ENCODE data around the gene YARS2.
"Not testable (repeated sequence)": the region's sequence is repeated elsewhere in the genome, so short reads cannot be mapped to it uniquely, and the experiment has no call there.

YARS2 gene

DNA sequence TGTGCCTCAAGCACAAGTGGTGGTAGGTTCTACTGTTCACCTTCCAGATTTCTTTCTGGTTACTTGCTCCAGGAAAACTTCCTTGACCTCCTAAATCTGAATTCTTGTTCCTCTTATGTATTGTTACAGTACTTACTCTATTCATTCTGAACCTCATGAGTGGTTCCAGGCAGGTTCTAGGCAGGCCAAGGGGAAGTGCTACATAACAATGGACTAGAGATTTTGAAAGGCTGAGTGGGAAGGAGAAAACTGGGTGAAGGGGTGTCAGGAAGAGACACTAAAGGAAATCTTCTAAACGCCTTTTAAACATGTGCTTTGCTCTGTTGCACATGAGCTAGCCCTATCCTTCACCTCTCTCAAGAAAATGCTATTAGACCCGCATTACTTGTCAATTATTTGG lies 1.6 kb downstream of the YARS2 start:
- H3K27ac ChIP-seq (ENCODE audit: low read length) = no peak overlapping the region
- H3K9me3 ChIP-seq (ENCODE audit: control insufficient read depth, insufficient read depth, low read length) = no peaks in the 10 kb centered on the region
- DNase-seq (ENCODE audit: low read depth, low spot score) = no peak
- no CpG with 5 or more reads among the region's 2 CpGs for WGBS (ENCODE audit: insufficient coverage, insufficient read length)
- H3K27me3 ChIP-seq (ENCODE audit: control insufficient read depth, insufficient read depth, low read length) = no peaks in the 10 kb centered on the region
- H3K4me3 ChIP-seq (ENCODE audit: low read length) = no peak overlapping the region; the same call in 1 of the 2 replicates
- H3K36me3 ChIP-seq (ENCODE audit: control insufficient read depth, insufficient read depth, low read length) = peaks cover 7% of the 10 kb centered on the region; the same call in 1 of the 2 replicates
- H3K4me1 ChIP-seq (ENCODE audit: control insufficient read depth, insufficient read depth, low read length) = no peaks in the 10 kb centered on the region

GRCh38 chr12:32753605-32754004 lies 2.1 kb downstream of the YARS2 start:
- H3K27me3 ChIP-seq (ENCODE audit: control insufficient read depth, insufficient read depth, low read length) = no peaks in the 10 kb centered on the region
- no peak overlapping the region for H3K27ac ChIP-seq (ENCODE audit: low read length)
- no peaks in the 10 kb centered on the region for H3K9me3 ChIP-seq (ENCODE audit: control insufficient read depth, insufficient read depth, low read length)
- H3K36me3 ChIP-seq (ENCODE audit: control insufficient read depth, insufficient read depth, low read length) = peaks cover 7% of the 10 kb centered on the region; the same call in 1 of the 2 replicates
- WGBS (ENCODE audit: insufficient coverage, insufficient read length) = no CpG with 5 or more reads among the region's 4 CpGs
- no peak for DNase-seq (ENCODE audit: low read depth, low spot score)
- H3K4me1 ChIP-seq (ENCODE audit: control insufficient read depth, insufficient read depth, low read length) = no peaks in the 10 kb centered on the region
- no peak overlapping the region for H3K4me3 ChIP-seq (ENCODE audit: low read length)

DNA sequence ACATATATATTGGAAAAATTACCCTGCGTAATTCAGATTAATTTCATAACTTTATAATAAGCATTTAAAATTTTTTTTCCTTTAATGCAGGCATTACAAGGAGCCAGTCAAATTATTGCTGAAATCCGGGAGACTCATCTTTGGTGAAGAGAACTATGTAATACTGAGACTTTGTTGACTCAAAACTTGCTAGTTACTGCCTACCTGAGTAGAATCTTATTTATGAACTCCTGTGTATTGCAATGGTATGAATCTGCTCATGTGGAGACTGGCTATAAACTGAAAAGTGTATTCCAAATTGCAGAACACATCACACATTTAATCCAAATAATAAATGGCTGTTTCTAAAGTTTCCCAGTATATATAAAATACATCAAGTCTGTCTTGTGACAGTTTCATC lies 12.4 kb downstream of the YARS2 start:
- Histone ChIP-seq H3K27me3 (ENCODE audit: control insufficient read depth, insufficient read depth, low read length) (no peaks in the 10 kb centered on the region), H3K4me3 (ENCODE audit: low read length) (no peak overlapping the region), H3K36me3 (ENCODE audit: control insufficient read depth, insufficient read depth, low read length) (peaks cover 6% of the 10 kb centered on the region; the same call in 1 of the 2 replicates), H3K9me3 (ENCODE audit: control insufficient read depth, insufficient read depth, low read length) (no peaks in the 10 kb centered on the region), H3K27ac (ENCODE audit: low read length) (no peak overlapping the region), H3K4me1 (ENCODE audit: control insufficient read depth, insufficient read depth, low read length) (no peaks in the 10 kb centered on the region)
- WGBS (ENCODE audit: insufficient coverage, insufficient read length) = no CpG with 5 or more reads among the region's 2 CpGs
- DNase-seq (ENCODE audit: low read depth, low spot score) = no peak

- Histone ChIP-seq H3K27ac (ENCODE audit: low read length) (no peak overlapping the region), H3K27me3 (ENCODE audit: control insufficient read depth, insufficient read depth, low read length) (no peaks in the 10 kb centered on the region), H3K36me3 (ENCODE audit: control insufficient read depth, insufficient read depth, low read length) (peaks cover 6% of the 10 kb centered on the region; the same call in 1 of the 2 replicates), H3K4me3 (ENCODE audit: low read length) (no peak overlapping the region), H3K9me3 (ENCODE audit: control insufficient read depth, insufficient read depth, low read length) (no peaks in the 10 kb centered on the region), H3K4me1 (ENCODE audit: control insufficient read depth, insufficient read depth, low read length) (no peaks in the 10 kb centered on the region; the same call in 1 of the 2 replicates)
- DNase-seq (ENCODE audit: low read depth, low spot score) = no peak
- WGBS (ENCODE audit: insufficient coverage, insufficient read length) = no CpG with 5 or more reads among the region's 10 CpGs
Measured at GRCh38 chr12:32742133-32742532, 13.6 kb downstream of the YARS2 start.

GRCh38 chr12:32739279-32739678 lies 16.4 kb downstream of the YARS2 start:
- H3K27ac ChIP-seq (ENCODE audit: low read length) = no peak overlapping the region
- no peaks in the 10 kb centered on the region for H3K27me3 ChIP-seq (ENCODE audit: control insufficient read depth, insufficient read depth, low read length)
- no peak overlapping the region for H3K4me3 ChIP-seq (ENCODE audit: low read length)
- no CpG with 5 or more reads among the region's 2 CpGs for WGBS (ENCODE audit: insufficient coverage, insufficient read length)
- DNase-seq (ENCODE audit: low read depth, low spot score) = no peak
- H3K4me1 ChIP-seq (ENCODE audit: control insufficient read depth, insufficient read depth, low read length) = no peaks in the 10 kb centered on the region; the same call in 1 of the 2 replicates
- H3K36me3 ChIP-seq (ENCODE audit: control insufficient read depth, insufficient read depth, low read length) = peaks cover 4% of the 10 kb centered on the region; the same call in 1 of the 2 replicates
- H3K9me3 ChIP-seq (ENCODE audit: control insufficient read depth, insufficient read depth, low read length) = no peaks in the 10 kb centered on the region

- Histone ChIP-seq H3K27me3 (ENCODE audit: control insufficient read depth, insufficient read depth, low read length) (no peaks in the 10 kb centered on the region), H3K27ac (ENCODE audit: low read length) (no peak overlapping the region), H3K9me3 (ENCODE audit: control insufficient read depth, insufficient read depth, low read length) (no peaks in the 10 kb centered on the region), H3K36me3 (ENCODE audit: control insufficient read depth, insufficient read depth, low read length) (no peaks in the 10 kb centered on the region; the same call in 1 of the 2 replicates), H3K4me1 (ENCODE audit: control insufficient read depth, insufficient read depth, low read length) (no peaks in the 10 kb centered on the region; the same call in 1 of the 2 replicates), H3K4me3 (ENCODE audit: low read length) (no peak overlapping the region)
- no peak for DNase-seq (ENCODE audit: low read depth, low spot score)
- no CpG with 5 or more reads among the region's 2 CpGs for WGBS (ENCODE audit: insufficient coverage, insufficient read length)
Measured at GRCh38 chr12:32737715-32738114, 18.0 kb downstream of the YARS2 start.

- Histone ChIP-seq H3K4me3 (ENCODE audit: low read length) (no peak overlapping the region), H3K27ac (ENCODE audit: low read length) (no peak overlapping the region), H3K4me1 (ENCODE audit: control insufficient read depth, insufficient read depth, low read length) (no peaks in the 10 kb centered on the region; the same call in 1 of the 2 replicates), H3K27me3 (ENCODE audit: control insufficient read depth, insufficient read depth, low read length) (no peaks in the 10 kb centered on the region), H3K36me3 (ENCODE audit: control insufficient read depth, insufficient read depth, low read length) (no peaks in the 10 kb centered on the region; the same call in 1 of the 2 replicates), H3K9me3 (ENCODE audit: control insufficient read depth, insufficient read depth, low read length) (no peaks in the 10 kb centered on the region)
- DNase-seq (ENCODE audit: low read depth, low spot score) = no peak
- no CpG with 5 or more reads among the region's 3 CpGs for WGBS (ENCODE audit: insufficient coverage, insufficient read length)
Measured at GRCh38 chr12:32736445-32736844, 19.3 kb downstream of the YARS2 start.

- Histone ChIP-seq H3K27ac (ENCODE audit: low read length) (no peak overlapping the region), H3K36me3 (ENCODE audit: control insufficient read depth, insufficient read depth, low read length) (no peaks in the 10 kb centered on the region; the same call in 1 of the 2 replicates), H3K27me3 (ENCODE audit: control insufficient read depth, insufficient read depth, low read length) (no peaks in the 10 kb centered on the region), H3K4me3 (ENCODE audit: low read length) (no peak overlapping the region), H3K4me1 (ENCODE audit: control insufficient read depth, insufficient read depth, low read length) (no peaks in the 10 kb centered on the region; the same call in 1 of the 2 replicates), H3K9me3 (ENCODE audit: control insufficient read depth, insufficient read depth, low read length) (no peaks in the 10 kb centered on the region)
- no peak for DNase-seq (ENCODE audit: low read depth, low spot score)
- no CpG with 5 or more reads among the region's 1 CpG for WGBS (ENCODE audit: insufficient coverage, insufficient read length)
Measured at GRCh38 chr12:32734952-32735351, 20.7 kb downstream of the YARS2 start.

DNA sequence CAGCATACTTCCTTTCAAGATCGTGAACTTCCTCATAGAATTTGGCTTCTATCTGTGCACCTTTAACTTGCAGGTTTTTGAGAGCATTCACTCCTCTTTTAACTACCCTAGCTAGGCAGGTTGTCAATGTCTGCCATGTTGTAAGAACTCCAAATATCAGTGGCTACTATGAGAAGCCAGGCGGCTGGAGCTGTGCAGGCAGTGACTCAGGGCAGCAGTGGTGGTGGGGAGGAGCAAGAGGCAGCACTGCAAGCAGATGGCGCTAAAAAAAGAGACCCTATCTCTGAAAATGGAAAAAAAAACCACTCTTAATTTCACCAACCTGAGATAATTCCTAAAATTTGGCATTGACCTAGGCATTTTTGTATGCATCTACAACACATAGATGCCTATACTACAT lies 28.5 kb downstream of the YARS2 start:
- H3K4me3 ChIP-seq (ENCODE audit: low read length) = no peak overlapping the region
- WGBS (ENCODE audit: insufficient coverage, insufficient read length) = no CpG with 5 or more reads among the region's 3 CpGs
- H3K36me3 ChIP-seq (ENCODE audit: control insufficient read depth, insufficient read depth, low read length) = no peaks in the 10 kb centered on the region; the same call in 1 of the 2 replicates

GRCh38 chr12:32726286-32726685 lies 29.4 kb downstream of the YARS2 start:
- H3K4me3 ChIP-seq (ENCODE audit: low read length) = no peak overlapping the region
- H3K4me1 ChIP-seq (ENCODE audit: control insufficient read depth, insufficient read depth, low read length) = no peaks in the 10 kb centered on the region
- WGBS (ENCODE audit: insufficient coverage, insufficient read length) = no CpG with 5 or more reads among the region's 2 CpGs
- H3K9me3 ChIP-seq (ENCODE audit: control insufficient read depth, insufficient read depth, low read length) = no peaks in the 10 kb centered on the region
- no peaks in the 10 kb centered on the region; the same call in 1 of the 2 replicates for H3K36me3 ChIP-seq (ENCODE audit: control insufficient read depth, insufficient read depth, low read length)
- no peak overlapping the region for H3K27ac ChIP-seq (ENCODE audit: low read length)
- H3K27me3 ChIP-seq (ENCODE audit: control insufficient read depth, insufficient read depth, low read length) = no peaks in the 10 kb centered on the region
- DNase-seq (ENCODE audit: low read depth, low spot score) = no peak

More for the DNA sequence above, 28.5 kb downstream of the YARS2 start:
- Histone ChIP-seq H3K9me3 (ENCODE audit: control insufficient read depth, insufficient read depth, low read length) (no peaks in the 10 kb centered on the region), H3K27me3 (ENCODE audit: control insufficient read depth, insufficient read depth, low read length) (no peaks in the 10 kb centered on the region), H3K4me1 (ENCODE audit: control insufficient read depth, insufficient read depth, low read length) (no peaks in the 10 kb centered on the region), H3K27ac (ENCODE audit: low read length) (no peak overlapping the region)
- DNase-seq (ENCODE audit: low read depth, low spot score) = no peak

DNA sequence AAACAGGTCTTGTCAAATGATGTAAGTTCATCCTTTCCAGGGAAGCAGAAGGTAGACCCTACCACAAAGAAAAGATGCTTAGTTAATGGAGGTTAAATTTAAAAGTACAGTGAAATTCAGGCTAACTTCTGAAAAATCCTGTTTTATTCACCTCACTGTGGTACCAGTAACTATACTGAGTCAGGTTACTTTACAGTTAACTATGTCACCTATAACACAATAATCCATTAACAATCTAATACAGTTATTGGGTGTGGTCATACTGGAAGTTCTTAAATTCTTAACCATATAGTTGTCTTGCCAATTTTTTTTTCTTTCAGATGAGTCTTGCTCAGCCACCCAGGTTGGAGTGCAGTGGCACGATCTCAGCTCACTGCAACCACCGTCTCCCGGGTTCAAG lies 30.4 kb downstream of the YARS2 start:
- H3K36me3 ChIP-seq (ENCODE audit: control insufficient read depth, insufficient read depth, low read length); H3K9me3 ChIP-seq (ENCODE audit: control insufficient read depth, insufficient read depth, low read length): not testable (repeated sequence)

More for the DNA sequence above, 30.4 kb downstream of the YARS2 start:
- not testable (repeated sequence) for H3K27ac ChIP-seq (ENCODE audit: low read length); DNase-seq (ENCODE audit: low read depth, low spot score); H3K4me3 ChIP-seq (ENCODE audit: low read length); H3K27me3 ChIP-seq (ENCODE audit: control insufficient read depth, insufficient read depth, low read length); H3K4me1 ChIP-seq (ENCODE audit: control insufficient read depth, insufficient read depth, low read length)
- no CpG with 5 or more reads among the region's 3 CpGs for WGBS (ENCODE audit: insufficient coverage, insufficient read length)

All from iPS DF 6.9 (cell line).